Esophagus muscularis mucosa (tissue), 4 donors: ENCODE results near the gene RASD1. TPM values are rescaled to one million over a fixed set of nuclear protein-coding genes. Genes with fewer than 3 reads are reported as not detected.

Source experiments
- DNase-seq: peaks from one replicate; pipeline ENCODE4 v3.0.0-alpha.2; 2017; ENCODE audit errors: extremely low spot score
- H3K27ac ChIP-seq, 4 donors: fragments of 200-600 bp; sonication (generic); replicated peaks in 1 of 4; 1 replicate in 3 of 4; 2 replicates in 1 of 4; pipeline ENCODE4 v1.5.1; 2016 to 2019; ENCODE audit warnings: mild to moderate bottlenecking in 1 of 4
- H3K27me3 ChIP-seq, 4 donors: fragments of 200-600 bp; sonication (generic); one replicate each; pipeline versions ENCODE4 v1.5.1 to v1.6.0; 2016 to 2019
- H3K36me3 ChIP-seq, 4 donors: fragments of 200-600 bp; sonication (generic); one replicate each; pipeline ENCODE4 v1.5.1; 2016 to 2019
- H3K4me1 ChIP-seq, 4 donors: fragments of 200-600 bp; sonication (generic); one replicate each; pipeline ENCODE4 v1.5.1; 2016 to 2019
- H3K4me3 ChIP-seq, 4 donors: fragments of 200-600 bp; sonication (generic); 1 replicate in 2 of 4; 2 replicates in 2 of 4; pipeline ENCODE4 v1.5.1; 2016 to 2019; ENCODE audit warnings: mild to moderate bottlenecking in 4 of 4, moderate library complexity in 1 of 4
- H3K9me3 ChIP-seq, 4 donors: fragments of 200-600 bp; sonication (generic); 1 replicate in 3 of 4; 2 replicates in 1 of 4; pipeline ENCODE4 v1.5.1; 2016 to 2019
- CTCF ChIP-seq, 3 experiments: fragments of 200-600 bp in 2 of 3; fragments of 450-650 bp in 1 of 3; sonication (generic) in 2 of 3; IDR thresholded peaks; one replicate each; pipeline ENCODE4 v1.5.1; 2017 to 2019; ENCODE audit warnings: antibody characterized with exemption in 3 of 3, mild to moderate bottlenecking in 2 of 3, moderate library complexity in 1 of 3
- EP300 ChIP-seq: sonication (generic); formaldehyde crosslinking; IDR thresholded peaks from one replicate; pipeline ENCODE4 v1.6.1; 2017; ENCODE audit warnings: antibody characterized with exemption
- POLR2A ChIP-seq: fragments of 450-650 bp; IDR thresholded peaks from one replicate; pipeline ENCODE4 v1.6.1; 2017; ENCODE audit warnings: antibody characterized with exemption, moderate library complexity, mild to moderate bottlenecking, low read depth
- POLR2AphosphoS5 ChIP-seq, 2 donors: sonication (generic); formaldehyde crosslinking; IDR thresholded peaks; one replicate each; pipeline ENCODE4 v1.6.1; 2017; ENCODE audit warnings: antibody characterized with exemption in 2 of 2
- WGBS: methylation state at CpG from one replicate; pipeline ENCODE4 v1.1.5; 2018; 5-methylcytosine and 5-hydroxymethylcytosine counted together
- intact Hi-C: fragments of 100-400 bp; cut with DNase I; formaldehyde crosslinking; loops from one replicate; pipeline ENCODE4 v1.15.1; 2023
- total RNA-seq, 4 donors: library from RNA; depleted of rRNA; stranded (reverse); fragments of >200 nt; gene quantifications; one replicate each; pipeline versions ENCODE4 v1.1.0 to v1.2.1, GENCODE V29; 2016

Gene RASD1
- total RNA-seq, 4 donors from 2014 or later, result 5.0 to 17.9 (median 13.3) TPM

DNA sequence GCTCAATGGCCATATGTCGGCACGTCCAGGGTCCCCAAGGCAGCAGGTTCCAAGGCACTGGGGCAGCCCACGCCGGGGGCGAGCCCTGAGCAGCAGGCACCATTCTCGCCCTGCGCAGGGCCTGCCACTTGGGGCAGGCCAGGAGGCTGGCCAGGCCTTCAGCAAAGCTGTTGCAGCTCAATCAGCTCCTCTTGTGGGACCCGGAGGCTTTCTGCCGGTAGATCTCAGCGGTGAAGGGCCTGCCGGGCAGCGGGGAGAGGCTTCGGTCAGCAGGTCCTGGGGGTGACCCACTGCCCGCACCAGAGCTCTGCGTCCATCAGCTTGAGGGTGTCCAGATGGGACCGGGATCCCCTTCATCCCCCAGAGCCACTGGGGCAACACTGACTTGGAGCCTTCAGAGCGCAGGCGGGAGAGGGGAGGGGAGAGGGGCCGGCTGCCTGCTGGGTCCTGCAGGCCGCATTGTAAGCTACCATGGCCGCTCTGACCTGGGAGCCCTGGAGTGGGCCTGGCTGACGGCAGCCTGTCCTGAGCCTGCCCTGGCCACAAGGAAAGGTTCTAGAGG, 9.5 kb upstream of the RASD1 start:
- Histone ChIP-seq H3K4me1 (peaks cover 0 to 4% (median 0%) of the 10 kb centered on the region in 4 donors), H3K27ac (no peak overlapping the region), H3K9me3 (no peaks in the 10 kb centered on the region), H3K36me3 (peaks cover 0 to 6% (median 2%) of the 10 kb centered on the region in 4 donors), H3K4me3 (no peak overlapping the region), H3K27me3 (no peaks in the 10 kb centered on the region)
- 92% methylated on average over 12 of the region's 22 CpGs for WGBS
- DNase-seq, result no peak
- intact Hi-C loops, result no loop called here
- TF ChIP-seq EP300 (no peak), POLR2A (no peak), POLR2AphosphoS5 (IDR thresholded peaks at IDR 0.05) (no peak), CTCF (IDR thresholded peaks at IDR 0.05) (no peak)

DNA sequence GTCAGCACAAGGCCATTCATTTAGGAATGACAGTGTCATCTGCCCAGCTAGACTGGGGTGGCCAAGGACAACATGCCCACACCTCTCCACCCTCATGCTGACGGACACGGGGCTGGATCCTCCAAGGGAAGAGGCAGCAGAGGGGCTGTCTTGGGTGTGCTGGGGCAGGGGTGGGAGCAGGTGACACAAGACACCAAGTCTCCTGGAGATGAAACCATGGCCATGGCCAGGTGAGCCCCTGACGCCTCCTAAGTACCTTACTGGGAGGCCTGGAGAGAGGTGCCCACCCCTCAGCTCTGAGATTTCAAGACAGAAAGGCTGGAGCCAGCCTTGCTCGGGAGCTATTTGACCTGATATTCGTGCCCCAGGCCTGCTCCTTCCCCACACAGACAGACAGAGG, 9.0 kb upstream of the RASD1 start:
- WGBS, result no CpG with 5 or more reads among the region's 5 CpGs
- intact Hi-C loops, result no loop called here
- TF ChIP-seq CTCF (IDR thresholded peaks at IDR 0.05), result no peak
- no peak for TF ChIP-seq EP300
- TF ChIP-seq POLR2A, result no peak
- TF ChIP-seq POLR2AphosphoS5 (IDR thresholded peaks at IDR 0.05), result no peak
- no peak for DNase-seq
- Histone ChIP-seq H3K27me3 (no peaks in the 10 kb centered on the region), H3K4me1 (peaks cover 0 to 4% (median 0%) of the 10 kb centered on the region in 4 donors), H3K4me3 (no peak overlapping the region), H3K36me3 (peaks cover 0 to 6% (median 2%) of the 10 kb centered on the region in 4 donors), H3K27ac (no peak overlapping the region), H3K9me3 (no peaks in the 10 kb centered on the region)

DNA sequence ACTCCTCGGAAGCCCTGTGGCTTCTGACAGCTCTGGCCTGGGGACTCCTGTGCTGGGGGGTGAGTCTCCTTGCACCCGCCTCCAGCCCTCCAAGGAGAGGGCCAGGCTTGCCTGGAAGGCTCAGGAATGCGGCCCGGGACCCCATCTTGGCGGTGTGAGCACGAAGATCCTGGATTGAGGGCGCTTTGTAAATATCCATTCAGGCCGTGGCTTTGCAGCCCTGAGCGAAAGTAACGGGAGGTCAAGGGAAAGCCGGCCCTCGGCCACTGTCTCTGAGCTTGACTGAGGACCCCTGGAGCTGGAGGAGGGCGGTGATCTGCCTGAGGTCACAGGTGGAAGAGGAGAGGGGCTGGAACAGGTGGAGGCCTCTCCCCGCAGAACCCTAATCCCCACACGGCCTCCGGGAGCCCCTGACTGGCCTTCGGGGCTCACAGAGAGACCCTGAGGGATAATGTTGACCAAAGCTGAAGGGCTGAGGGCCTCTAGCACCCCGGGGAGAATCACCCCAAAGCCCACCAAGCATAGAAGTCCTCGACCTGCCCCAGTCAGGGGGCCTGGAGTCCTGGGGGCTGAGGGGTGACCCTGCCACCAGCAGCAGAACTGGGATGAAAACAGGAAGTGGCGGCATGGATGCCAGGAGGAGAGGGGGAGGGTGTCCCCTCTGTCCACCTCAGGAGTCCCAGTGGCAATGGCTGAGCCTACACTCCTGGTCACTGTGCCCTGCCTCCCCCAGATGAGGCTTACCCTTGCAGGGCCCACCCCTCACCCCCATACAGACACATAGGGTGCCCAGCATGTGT, 8.3 kb upstream of the RASD1 start:
- Histone ChIP-seq H3K4me1 (peaks cover 0 to 4% (median 0%) of the 10 kb centered on the region in 4 donors), H3K36me3 (peaks cover 0 to 6% (median 2%) of the 10 kb centered on the region in 4 donors), H3K27me3 (no peaks in the 10 kb centered on the region), H3K27ac (no peak overlapping the region), H3K9me3 (no peaks in the 10 kb centered on the region), H3K4me3 (no peak overlapping the region)
- intact Hi-C loops, result loop anchor here (5.0 kb wide), 1 partner anchor 138 kb away; no protein-coding TSS in a partner anchor
- 90% methylated on average over 14 of the region's 20 CpGs for WGBS
- DNase-seq, result no peak
- TF ChIP-seq POLR2AphosphoS5 (IDR thresholded peaks at IDR 0.05), result no peak
- no peak for TF ChIP-seq POLR2A
- TF ChIP-seq EP300, result no peak
- TF ChIP-seq CTCF (IDR thresholded peaks at IDR 0.05), result no peak

GRCh38 chr17:17503566-17504130, 7.5 kb upstream of the RASD1 start:
- DNase-seq, result no peak
- Histone ChIP-seq H3K9me3 (no peaks in the 10 kb centered on the region), H3K27me3 (no peaks in the 10 kb centered on the region), H3K4me3 (no peak overlapping the region), H3K27ac (no peak overlapping the region), H3K36me3 (peaks cover 0 to 4% (median under 1%) of the 10 kb centered on the region in 4 donors), H3K4me1 (peaks cover 0 to 4% (median 0%) of the 10 kb centered on the region in 4 donors)
- no peak for TF ChIP-seq EP300
- TF ChIP-seq CTCF (IDR thresholded peaks at IDR 0.05), result no peak
- TF ChIP-seq POLR2A, result no peak
- intact Hi-C loops, result loop anchor here (5.0 kb wide), 1 partner anchor 139 kb away; no protein-coding TSS in a partner anchor
- 57% methylated on average over 7 of the region's 7 CpGs for WGBS
